ENCODE measurements around the gene ADD3.

Gene ADD3

GRCh38 chr10:110006358-110007160 lies 1.2 kb upstream of the ADD3 start:
- Histone ChIP-seq H2AFZ (ENCODE audit: low read length) (no peak overlapping the region), H3K9me2 (ENCODE audit: low read depth, low read length) (no peaks in the 10 kb centered on the region), H3K4me2 (ENCODE audit: low read length) (peak overlapping the region; percentile 85), H3K9me3 (ENCODE audit: low read length) (no peaks in the 10 kb centered on the region), H3K36me3 (ENCODE audit: insufficient read depth, low read length) (no peaks in the 10 kb centered on the region), H3K27ac (ENCODE audit: low read depth, low read length, poor library complexity, severe bottlenecking) (peak overlapping the region; percentile 41), H4K20me1 (ENCODE audit: insufficient read depth, low read length) (no peaks in the 10 kb centered on the region), H3K9ac (ENCODE audit: low read length) (peak overlapping the region; percentile 75), H3K4me1 (ENCODE audit: insufficient read depth, low read length, severe bottlenecking) (peaks cover 47% of the 10 kb centered on the region), H3K4me3 (ENCODE audit: low read depth, low read length, poor library complexity, severe bottlenecking) (peak overlapping the region; percentile 93), H3K27me3 (ENCODE audit: insufficient read depth, low read length) (no peaks in the 10 kb centered on the region), H3K79me2 (ENCODE audit: insufficient read depth, low read length) (peaks cover 28% of the 10 kb centered on the region), H3F3A (ENCODE audit: insufficient read depth, low read length) (no peaks in the 10 kb centered on the region)
- no peak for TF ChIP-seq CTCF (IDR thresholded peaks at IDR 0.05; ENCODE audit: low read length)
- TF ChIP-seq EZH2 (IDR thresholded peaks at IDR 0.05; ENCODE audit: borderline replicate concordance, low read length): no peak

DNA sequence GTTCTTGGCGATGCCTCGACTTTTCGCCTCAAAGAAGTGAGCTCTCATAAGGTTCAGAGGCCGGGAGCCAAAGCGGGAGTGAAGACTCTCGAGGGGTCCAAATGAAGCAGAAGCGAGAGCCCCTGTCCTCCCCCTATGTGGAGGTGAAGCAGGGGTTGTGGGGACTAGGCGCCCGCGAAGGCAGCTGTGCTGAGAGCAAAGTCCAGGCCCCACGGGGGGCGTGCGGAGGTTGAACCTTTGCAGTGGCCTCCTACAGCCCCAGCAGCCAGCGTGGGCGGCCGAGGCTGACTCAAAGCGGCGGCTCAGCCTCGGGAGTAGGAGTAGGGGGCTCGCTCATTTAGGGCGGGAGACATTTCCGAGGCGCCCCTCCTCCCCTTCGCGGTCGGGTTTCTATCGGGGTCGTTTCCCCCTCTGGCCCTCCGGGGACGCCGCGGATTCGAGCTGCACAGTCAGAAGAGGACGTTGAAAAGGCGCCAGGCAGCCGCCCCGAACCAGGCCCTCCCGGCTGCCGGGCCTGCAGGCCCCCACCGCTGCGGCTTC lies 553 bp upstream of the ADD3 start:
- Histone ChIP-seq H3K79me2 (ENCODE audit: insufficient read depth, low read length) (peaks cover 34% of the 10 kb centered on the region), H3K9me3 (ENCODE audit: low read length) (no peaks in the 10 kb centered on the region), H3K9me2 (ENCODE audit: low read depth, low read length) (no peaks in the 10 kb centered on the region), H3K4me1 (ENCODE audit: insufficient read depth, low read length, severe bottlenecking) (peaks cover 54% of the 10 kb centered on the region), H3K9ac (ENCODE audit: low read length) (peak overlapping the region; percentile 75), H3K36me3 (ENCODE audit: insufficient read depth, low read length) (no peaks in the 10 kb centered on the region), H3K27me3 (ENCODE audit: insufficient read depth, low read length) (no peaks in the 10 kb centered on the region), H3F3A (ENCODE audit: insufficient read depth, low read length) (no peaks in the 10 kb centered on the region), H3K4me2 (ENCODE audit: low read length) (peak overlapping the region; percentile 85), H3K4me3 (ENCODE audit: low read depth, low read length, poor library complexity, severe bottlenecking) (peak overlapping the region; percentile 93), H2AFZ (ENCODE audit: low read length) (peak overlapping the region; percentile 76), H3K27ac (ENCODE audit: low read depth, low read length, poor library complexity, severe bottlenecking) (peak overlapping the region; percentile 41), H4K20me1 (ENCODE audit: insufficient read depth, low read length) (no peaks in the 10 kb centered on the region)
- TF ChIP-seq CTCF (IDR thresholded peaks at IDR 0.05; ENCODE audit: low read length) (no peak), EZH2 (IDR thresholded peaks at IDR 0.05; ENCODE audit: borderline replicate concordance, low read length) (no peak)

DNA sequence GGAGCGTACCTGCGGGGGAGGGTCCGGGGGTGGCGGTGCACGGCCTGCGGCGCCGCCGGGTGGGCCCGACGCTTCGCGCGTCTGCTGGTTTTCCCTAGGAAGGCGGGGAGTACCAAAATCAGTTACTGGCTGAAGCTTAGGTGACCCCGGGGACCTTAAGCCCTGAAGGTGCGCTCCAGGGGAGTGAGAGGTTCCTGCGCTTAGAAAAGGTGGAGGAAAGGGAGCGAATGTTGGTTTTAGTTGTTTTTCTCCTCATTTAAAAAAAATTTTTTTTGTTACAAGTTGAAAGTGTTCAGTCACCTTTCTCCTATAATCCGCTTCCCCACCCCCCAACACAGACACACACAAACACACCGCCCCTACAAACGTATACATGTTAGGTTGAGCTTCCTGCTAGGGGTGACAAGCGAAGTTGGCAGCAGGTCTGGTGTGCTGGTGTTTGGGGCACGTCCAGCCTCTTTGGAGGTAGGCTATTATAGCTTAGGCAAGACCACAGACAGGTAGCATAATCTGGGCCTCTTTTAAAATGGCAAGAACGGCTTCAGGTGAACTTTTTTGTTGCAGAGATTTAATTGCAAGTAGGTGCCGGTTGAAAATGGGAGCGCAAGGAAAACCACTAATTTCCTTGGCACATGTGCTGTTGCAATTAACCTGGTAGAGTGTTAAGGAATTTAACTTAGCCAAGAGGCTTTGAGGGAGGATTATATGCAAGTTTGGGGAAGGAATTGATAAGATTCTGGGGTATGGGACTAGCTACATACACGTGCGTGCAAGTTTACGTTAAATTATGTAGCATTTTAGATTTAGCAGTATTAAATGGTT lies 945 bp downstream of the ADD3 start:
- H3K9ac ChIP-seq (ENCODE audit: low read length): peak overlapping the region; percentile 80
- H3K9me2 ChIP-seq (ENCODE audit: low read depth, low read length): no peaks in the 10 kb centered on the region
- H3K27ac ChIP-seq (ENCODE audit: low read depth, low read length, poor library complexity, severe bottlenecking): peak overlapping the region; percentile 81
- peak overlapping the region; percentile 96 for H3K4me2 ChIP-seq (ENCODE audit: low read length)
- H3K27me3 ChIP-seq (ENCODE audit: insufficient read depth, low read length): no peaks in the 10 kb centered on the region
- TF ChIP-seq EZH2 (IDR thresholded peaks at IDR 0.05; ENCODE audit: borderline replicate concordance, low read length): no peak
- no peak for TF ChIP-seq CTCF (IDR thresholded peaks at IDR 0.05; ENCODE audit: low read length)
- no peaks in the 10 kb centered on the region for H3K9me3 ChIP-seq (ENCODE audit: low read length)
- H3K4me1 ChIP-seq (ENCODE audit: insufficient read depth, low read length, severe bottlenecking): peaks cover 68% of the 10 kb centered on the region
- no peaks in the 10 kb centered on the region for H4K20me1 ChIP-seq (ENCODE audit: insufficient read depth, low read length)
- H3F3A ChIP-seq (ENCODE audit: insufficient read depth, low read length): no peaks in the 10 kb centered on the region
- H2AFZ ChIP-seq (ENCODE audit: low read length): no peak overlapping the region
- H3K4me3 ChIP-seq (ENCODE audit: low read depth, low read length, poor library complexity, severe bottlenecking): peak overlapping the region; percentile 93
- no peaks in the 10 kb centered on the region for H3K36me3 ChIP-seq (ENCODE audit: insufficient read depth, low read length)
- H3K79me2 ChIP-seq (ENCODE audit: insufficient read depth, low read length): peaks cover 49% of the 10 kb centered on the region
